SK-N-SH treated with all-trans-retinoic acid at 6 μM for 48 hours (cell line): ENCODE data around the gene KRTAP9-3.
"Not testable (repeated sequence)": the region's sequence is repeated elsewhere in the genome, so short reads cannot be mapped to it uniquely, and the experiment has no call there.

Experiments used
- ARNTL ChIP-seq: fragments of 450-650 bp; formaldehyde crosslinking; IDR thresholded peaks from 2 replicates; pipeline ENCODE4 v1.5.0; 2020; ENCODE audit warnings: low read depth, mild to moderate bottlenecking, moderate library complexity, borderline replicate concordance
- BACH2 ChIP-seq: fragments of 250-450 bp; sonication (Bioruptor Pico); IDR thresholded peaks from 2 replicates; pipeline ENCODE4 v1.9.0; 2021; ENCODE audit warnings: mild to moderate bottlenecking, borderline replicate concordance
- CSDC2 ChIP-seq: fragments of 250-450 bp; sonication (Bioruptor Pico); IDR thresholded peaks from 2 replicates; pipeline ENCODE4 v1.5.0; 2020; ENCODE audit warnings: mild to moderate bottlenecking, moderate library complexity
- PPARA ChIP-seq: fragments of 250-450 bp; sonication (Bioruptor Pico); IDR thresholded peaks from 2 replicates; pipeline ENCODE4 v1.5.0; 2020; ENCODE audit warnings: mild to moderate bottlenecking, borderline replicate concordance
- RARB ChIP-seq: fragments of 250-450 bp; sonication (Bioruptor Pico); IDR thresholded peaks from 2 replicates; pipeline ENCODE4 v1.8.0; 2021; ENCODE audit warnings: mild to moderate bottlenecking, moderate library complexity
- TOX ChIP-seq: fragments of 250-450 bp; sonication (Bioruptor Pico); IDR thresholded peaks from 2 replicates; pipeline ENCODE4 v1.8.0; 2021; ENCODE audit warnings: mild to moderate bottlenecking, moderate library complexity, borderline replicate concordance
- ZC3H10 ChIP-seq: fragments of 250-450 bp; sonication (Bioruptor Pico); IDR thresholded peaks from 2 replicates; pipeline ENCODE4 v1.5.1; 2021; ENCODE audit warnings: mild to moderate bottlenecking, moderate library complexity
- ZFP3 ChIP-seq: fragments of 250-450 bp; sonication (Bioruptor Pico); IDR thresholded peaks from 2 replicates; pipeline ENCODE4 v1.5.0; 2020; ENCODE audit warnings: mild to moderate bottlenecking, moderate library complexity
- ZFP30 ChIP-seq: fragments of 450-650 bp; formaldehyde crosslinking; IDR thresholded peaks from 2 replicates; pipeline ENCODE4 v1.5.0; 2022; ENCODE audit warnings: mild to moderate bottlenecking, moderate library complexity
- TF ChIP-seq, protein P1 (sequence below): fragments of 250-450 bp; sonication (Bioruptor Pico); IDR thresholded peaks from 2 replicates; pipeline ENCODE4 v1.8.0; 2020; ENCODE audit warnings: mild to moderate bottlenecking, moderate library complexity, borderline replicate concordance
- TF ChIP-seq, protein P2 (sequence below): fragments of 250-450 bp; sonication (Bioruptor Pico); IDR thresholded peaks from 2 replicates; pipeline ENCODE4 v1.5.1; 2020; ENCODE audit warnings: low read depth, mild to moderate bottlenecking, moderate library complexity
- TF ChIP-seq, protein P3 (sequence below): fragments of 250-450 bp; sonication (Bioruptor Pico); IDR thresholded peaks from 2 replicates; pipeline ENCODE4 v1.8.0; 2021; ENCODE audit warnings: low read depth, mild to moderate bottlenecking, moderate library complexity, borderline replicate concordance

DNA sequence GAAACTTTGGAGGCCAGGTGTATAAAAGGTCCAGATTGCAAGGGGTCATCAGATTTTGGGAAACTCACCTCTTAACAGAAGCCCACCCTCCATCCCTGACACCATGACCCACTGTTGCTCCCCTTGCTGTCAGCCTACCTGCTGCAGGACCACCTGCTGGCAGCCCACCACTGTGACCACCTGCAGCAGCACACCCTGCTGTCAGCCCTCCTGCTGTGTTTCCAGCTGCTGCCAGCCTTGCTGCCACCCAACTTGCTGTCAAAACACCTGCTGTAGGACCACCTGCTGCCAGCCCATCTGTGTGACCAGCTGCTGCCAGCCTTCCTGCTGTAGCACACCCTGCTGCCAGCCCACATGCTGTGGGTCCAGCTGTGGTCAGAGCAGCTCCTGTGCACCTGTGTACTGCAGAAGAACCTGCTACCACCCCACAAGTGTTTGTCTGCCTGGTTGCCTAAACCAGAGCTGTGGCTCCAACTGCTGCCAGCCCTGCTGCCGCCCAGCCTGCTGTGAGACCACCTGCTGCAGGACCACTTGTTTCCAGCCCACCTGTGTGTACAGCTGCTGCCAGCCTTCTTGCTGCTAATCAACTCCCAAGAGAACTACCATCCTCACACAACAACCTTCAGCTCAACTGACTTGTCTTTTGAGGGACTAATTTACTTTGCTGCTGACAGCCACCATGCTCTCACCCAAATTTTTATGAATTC lies at the start of gene KRTAP9-3:
- not testable (repeated sequence) for TF ChIP-seq ARNTL (CRISPR knock-in tag); ZC3H10 (CRISPR knock-in tag); BACH2 (CRISPR knock-in tag); TOX (CRISPR knock-in tag); PPARA (CRISPR knock-in tag); RARB (CRISPR knock-in tag); ZFP30 (CRISPR knock-in tag); ZFP3 (CRISPR knock-in tag); CSDC2
- TF ChIP-seq, protein P1, sequence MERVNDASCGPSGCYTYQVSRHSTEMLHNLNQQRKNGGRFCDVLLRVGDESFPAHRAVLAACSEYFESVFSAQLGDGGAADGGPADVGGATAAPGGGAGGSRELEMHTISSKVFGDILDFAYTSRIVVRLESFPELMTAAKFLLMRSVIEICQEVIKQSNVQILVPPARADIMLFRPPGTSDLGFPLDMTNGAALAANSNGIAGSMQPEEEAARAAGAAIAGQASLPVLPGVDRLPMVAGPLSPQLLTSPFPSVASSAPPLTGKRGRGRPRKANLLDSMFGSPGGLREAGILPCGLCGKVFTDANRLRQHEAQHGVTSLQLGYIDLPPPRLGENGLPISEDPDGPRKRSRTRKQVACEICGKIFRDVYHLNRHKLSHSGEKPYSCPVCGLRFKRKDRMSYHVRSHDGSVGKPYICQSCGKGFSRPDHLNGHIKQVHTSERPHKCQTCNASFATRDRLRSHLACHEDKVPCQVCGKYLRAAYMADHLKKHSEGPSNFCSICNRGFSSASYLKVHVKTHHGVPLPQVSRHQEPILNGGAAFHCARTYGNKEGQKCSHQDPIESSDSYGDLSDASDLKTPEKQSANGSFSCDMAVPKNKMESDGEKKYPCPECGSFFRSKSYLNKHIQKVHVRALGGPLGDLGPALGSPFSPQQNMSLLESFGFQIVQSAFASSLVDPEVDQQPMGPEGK: not testable (repeated sequence)
- TF ChIP-seq, protein P2, sequence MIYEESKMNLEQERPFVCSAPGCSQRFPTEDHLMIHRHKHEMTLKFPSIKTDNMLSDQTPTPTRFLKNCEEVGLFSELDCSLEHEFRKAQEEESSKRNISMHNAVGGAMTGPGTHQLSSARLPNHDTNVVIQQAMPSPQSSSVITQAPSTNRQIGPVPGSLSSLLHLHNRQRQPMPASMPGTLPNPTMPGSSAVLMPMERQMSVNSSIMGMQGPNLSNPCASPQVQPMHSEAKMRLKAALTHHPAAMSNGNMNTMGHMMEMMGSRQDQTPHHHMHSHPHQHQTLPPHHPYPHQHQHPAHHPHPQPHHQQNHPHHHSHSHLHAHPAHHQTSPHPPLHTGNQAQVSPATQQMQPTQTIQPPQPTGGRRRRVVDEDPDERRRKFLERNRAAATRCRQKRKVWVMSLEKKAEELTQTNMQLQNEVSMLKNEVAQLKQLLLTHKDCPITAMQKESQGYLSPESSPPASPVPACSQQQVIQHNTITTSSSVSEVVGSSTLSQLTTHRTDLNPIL (CRISPR knock-in tag): not testable (repeated sequence)
- TF ChIP-seq, protein P3, sequence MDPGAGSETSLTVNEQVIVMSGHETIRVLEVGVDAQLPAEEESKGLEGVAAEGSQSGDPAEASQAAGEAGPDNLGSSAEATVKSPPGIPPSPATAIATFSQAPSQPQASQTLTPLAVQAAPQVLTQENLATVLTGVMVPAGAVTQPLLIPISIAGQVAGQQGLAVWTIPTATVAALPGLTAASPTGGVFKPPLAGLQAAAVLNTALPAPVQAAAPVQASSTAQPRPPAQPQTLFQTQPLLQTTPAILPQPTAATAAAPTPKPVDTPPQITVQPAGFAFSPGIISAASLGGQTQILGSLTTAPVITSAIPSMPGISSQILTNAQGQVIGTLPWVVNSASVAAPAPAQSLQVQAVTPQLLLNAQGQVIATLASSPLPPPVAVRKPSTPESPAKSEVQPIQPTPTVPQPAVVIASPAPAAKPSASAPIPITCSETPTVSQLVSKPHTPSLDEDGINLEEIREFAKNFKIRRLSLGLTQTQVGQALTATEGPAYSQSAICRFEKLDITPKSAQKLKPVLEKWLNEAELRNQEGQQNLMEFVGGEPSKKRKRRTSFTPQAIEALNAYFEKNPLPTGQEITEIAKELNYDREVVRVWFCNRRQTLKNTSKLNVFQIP (CRISPR knock-in tag): not testable (repeated sequence)
